Stimulated activated CD8-positive, alpha-beta memory T cell treated with anti-CD3 and anti-CD28 coated beads, Interleukin-4, amount 100 ng/mL, for 4 hours (primary cell): ENCODE data around the gene HSD3B7.

Source experiments
- DNase-seq, 2 donors: peaks; one replicate each; pipeline ENCODE4 v3.0.0-alpha.2; 2020; ENCODE audit warnings: low read depth in 2 of 2, low spot score in 1 of 2

HSD3B7 gene

DNA sequence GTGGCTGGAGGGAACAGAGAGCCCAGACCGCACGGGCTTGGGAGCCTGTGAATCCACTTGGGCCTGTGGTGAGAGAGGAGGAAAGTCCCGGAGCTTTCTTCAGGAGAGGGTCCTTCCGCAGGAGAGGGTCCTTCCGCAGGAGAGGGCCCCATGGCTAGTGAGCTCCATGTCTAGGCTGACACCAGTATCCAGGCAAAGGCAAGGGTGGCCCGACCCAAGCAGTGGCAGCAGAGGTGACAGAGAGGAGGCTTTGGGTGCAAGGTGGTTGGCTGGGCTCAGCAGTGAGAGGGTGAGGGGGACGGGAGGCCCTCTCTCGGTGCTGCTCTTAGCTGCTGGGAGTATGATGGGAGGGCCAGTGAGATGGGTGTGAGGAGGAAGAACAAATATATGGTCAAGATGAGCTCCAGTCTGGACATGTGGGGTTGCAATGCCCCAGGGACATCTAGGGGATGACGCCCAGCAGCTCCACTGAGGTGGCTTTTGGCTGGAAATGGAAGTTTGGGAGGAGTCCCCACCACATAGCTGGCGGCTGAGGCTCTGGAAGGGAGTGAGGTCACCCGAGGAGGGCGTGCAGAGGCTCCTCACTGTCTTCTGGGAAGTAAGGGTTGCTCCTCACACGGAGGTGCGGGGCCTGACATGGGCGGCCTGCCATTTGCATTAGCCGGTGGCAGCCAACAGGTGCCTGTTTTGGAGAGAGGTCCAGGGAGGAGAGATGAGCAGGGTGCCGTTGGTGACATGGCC lies 2.3 kb upstream of the HSD3B7 start:
- DNase-seq, result no peak

DNA sequence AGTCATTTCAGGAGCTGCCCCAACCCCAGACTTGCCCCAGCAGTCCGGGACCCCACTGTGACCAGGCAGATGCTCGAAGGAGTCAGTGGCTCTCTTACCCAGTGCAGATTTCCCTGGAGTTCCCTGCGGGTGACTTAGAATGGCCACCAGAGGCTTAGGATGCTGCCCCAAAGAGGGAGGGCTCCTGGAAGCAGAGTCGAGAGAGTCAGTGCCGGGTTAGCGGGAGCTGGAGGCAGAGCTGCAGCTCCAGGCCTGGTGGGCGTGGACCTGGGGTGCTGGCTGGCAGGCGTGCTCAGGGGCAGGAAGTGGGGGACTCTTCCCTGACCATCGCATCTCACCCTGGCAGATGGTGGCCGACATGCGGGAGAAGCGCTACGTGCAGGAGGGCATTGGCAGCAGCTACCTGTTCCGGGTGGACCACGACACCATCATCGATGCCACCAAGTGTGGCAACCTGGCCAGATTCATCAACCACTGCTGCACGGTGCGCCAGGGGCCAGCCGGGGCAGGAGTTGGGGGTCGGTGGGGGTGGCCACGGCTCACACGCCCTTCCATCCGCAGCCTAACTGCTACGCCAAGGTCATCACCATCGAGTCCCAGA lies 1.6 kb upstream of the HSD3B7 start:
- DNase-seq, result no peak

DNA sequence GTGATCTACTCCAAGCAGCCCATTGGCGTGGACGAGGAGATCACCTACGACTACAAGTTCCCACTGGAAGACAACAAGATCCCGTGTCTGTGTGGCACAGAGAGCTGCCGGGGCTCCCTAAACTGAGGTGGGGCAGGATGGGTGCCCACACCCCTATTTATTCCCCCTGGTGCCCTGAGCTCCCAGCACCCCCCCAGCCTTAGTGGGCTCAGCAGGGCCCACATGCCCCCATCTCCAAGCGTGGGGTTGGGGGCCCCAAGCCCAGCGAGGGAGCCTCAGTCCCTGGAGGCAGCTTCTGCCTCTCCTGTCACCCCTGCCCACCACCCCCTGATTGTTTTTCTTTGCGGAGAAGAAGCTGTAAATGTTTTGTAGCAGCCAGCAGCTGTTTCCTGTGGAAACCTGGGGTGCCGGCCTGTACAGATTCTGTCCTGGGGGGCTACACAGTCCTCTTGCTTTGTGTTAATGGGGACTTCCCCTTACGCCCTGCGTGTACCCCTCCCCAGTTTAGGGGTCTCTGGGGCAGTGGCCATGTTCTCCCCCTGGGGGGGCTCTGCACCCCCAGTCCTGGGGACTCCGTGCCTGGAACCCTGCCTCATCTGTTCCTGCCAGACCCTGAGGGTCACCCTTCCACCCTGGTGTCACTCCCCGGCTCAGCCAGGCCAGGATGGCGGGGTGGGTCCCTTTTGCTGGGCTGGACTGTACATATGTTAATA lies 953 bp upstream of the HSD3B7 start:
- DNase-seq, result no peak

DNA sequence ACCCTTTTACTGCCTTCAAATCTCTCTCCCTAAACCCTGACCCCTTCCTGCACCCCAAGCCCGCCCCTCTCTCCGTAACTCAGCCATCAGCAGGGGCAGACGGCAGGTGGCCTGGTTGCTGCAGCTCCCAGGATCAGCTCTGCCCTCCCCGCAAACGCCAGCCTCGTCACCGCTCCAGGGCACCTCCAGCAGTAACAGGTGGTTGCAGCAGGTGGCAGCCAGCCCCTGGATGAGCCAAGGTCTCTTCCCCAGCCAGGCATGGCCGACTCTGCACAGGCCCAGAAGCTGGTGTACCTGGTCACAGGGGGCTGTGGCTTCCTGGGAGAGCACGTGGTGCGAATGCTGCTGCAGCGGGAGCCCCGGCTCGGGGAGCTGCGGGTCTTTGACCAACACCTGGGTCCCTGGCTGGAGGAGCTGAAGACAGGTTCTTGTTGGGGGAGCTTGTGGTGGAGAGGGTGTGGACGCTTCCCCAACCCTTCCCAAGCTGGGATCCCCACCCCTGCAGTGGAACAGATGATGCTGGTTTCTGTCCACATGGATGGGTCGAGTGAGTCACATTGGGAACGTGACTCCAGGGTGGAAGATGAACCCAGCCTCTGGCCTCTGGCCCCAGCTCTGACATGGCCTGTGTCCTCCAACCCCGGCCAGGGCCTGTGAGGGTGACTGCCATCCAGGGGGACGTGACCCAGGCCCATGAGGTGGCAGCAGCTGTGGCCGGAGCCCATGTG lies 558 bp downstream of the HSD3B7 start:
- DNase-seq, result no peak

DNA sequence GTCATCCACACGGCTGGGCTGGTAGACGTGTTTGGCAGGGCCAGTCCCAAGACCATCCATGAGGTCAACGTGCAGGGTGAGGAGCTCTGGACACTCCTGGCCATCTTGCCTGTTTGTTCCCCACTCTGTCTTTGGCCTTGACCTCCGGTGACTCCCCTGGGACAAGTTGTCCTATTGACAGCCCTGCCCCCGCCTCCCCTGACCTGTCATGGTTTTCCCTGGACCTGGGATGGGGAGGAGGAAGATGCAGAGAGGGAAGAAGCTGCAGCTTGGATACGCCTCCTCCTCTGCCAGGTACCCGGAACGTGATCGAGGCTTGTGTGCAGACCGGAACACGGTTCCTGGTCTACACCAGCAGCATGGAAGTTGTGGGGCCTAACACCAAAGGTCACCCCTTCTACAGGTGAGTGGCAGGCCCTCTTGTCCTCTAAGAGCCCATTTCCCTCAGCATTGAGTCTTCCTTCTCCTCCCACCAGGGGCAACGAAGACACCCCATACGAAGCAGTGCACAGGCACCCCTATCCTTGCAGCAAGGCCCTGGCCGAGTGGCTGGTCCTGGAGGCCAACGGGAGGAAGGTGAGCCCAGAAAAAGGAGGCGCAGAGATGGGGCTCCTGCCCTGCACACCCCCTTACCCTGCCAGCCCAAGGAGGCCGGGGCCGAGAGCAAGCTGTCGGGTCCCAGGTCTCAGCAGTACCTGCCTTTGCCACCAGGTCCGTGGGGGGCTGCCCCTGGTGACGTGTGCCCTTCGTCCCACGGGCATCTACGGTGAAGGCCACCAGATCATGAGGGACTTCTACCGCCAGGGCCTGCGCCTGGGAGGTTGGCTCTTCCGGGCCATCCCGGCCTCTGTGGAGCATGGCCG lies 1.4 kb downstream of the HSD3B7 start:
- no peak for DNase-seq

DNA sequence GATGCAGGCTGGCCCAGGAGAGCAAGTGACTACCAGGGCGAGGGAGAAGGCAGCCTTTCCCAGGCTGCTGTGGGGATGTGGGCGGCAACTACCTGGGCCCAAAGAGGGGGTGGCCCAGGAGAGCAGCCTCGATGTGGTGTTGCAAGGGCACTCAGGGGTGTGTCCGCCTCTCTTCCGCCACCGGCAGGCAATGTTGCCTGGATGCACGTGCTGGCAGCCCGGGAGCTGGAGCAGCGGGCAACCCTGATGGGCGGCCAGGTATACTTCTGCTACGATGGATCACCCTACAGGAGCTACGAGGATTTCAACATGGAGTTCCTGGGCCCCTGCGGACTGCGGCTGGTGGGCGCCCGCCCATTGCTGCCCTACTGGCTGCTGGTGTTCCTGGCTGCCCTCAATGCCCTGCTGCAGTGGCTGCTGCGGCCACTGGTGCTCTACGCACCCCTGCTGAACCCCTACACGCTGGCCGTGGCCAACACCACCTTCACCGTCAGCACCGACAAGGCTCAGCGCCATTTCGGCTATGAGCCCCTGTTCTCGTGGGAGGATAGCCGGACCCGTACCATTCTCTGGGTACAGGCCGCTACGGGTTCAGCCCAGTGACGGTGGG lies 2.7 kb downstream of the HSD3B7 start:
- DNase-seq, result no peak

DNA sequence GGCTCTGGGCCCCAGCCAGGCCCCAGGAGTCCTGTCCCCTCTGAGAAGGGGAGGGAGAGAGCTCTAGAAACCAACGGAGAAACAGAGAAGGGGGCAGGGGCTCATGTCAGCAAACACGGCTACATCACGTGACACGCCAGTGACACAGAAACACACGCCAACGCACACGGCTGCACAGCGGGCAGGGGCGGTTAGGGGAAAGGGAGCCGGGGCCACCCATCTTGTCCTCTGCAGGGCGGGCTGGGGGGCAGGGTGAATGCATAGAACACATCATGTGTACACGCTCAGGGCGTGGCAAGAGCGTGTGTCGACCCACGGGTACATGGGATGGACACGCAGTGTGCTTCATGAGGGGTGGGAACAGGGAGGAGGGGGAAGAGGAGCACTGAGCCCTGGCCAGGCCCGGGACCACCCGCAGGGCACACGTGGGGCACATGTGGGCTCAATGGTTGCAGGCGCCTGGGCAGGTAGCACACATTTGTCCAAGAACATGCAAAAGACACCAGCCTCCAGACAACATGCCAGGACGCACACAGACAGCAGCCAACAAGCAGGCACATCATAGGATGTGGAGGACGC lies 4.6 kb downstream of the HSD3B7 start:
- no peak for DNase-seq

DNA sequence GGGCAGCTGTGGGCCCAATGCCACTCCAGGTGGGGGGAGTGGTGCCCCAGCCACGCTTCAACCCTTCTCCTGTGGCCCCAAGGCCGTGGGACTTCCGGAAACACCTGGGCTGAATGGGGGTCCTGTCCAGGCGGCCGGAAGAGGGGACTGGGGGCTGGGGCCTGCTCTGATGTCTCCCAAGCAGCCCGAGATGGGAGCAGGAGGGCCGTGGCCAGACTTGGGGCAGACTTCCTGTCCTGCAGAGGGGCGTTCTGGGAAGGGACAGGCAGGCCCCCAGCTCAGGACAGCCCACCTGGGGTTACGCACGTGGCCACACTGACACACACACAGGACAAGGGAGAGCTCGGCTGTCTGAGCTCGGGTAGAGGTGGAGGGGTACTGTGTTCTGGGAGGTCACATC lies 5.1 kb downstream of the HSD3B7 start:
- DNase-seq, result no peak

DNA sequence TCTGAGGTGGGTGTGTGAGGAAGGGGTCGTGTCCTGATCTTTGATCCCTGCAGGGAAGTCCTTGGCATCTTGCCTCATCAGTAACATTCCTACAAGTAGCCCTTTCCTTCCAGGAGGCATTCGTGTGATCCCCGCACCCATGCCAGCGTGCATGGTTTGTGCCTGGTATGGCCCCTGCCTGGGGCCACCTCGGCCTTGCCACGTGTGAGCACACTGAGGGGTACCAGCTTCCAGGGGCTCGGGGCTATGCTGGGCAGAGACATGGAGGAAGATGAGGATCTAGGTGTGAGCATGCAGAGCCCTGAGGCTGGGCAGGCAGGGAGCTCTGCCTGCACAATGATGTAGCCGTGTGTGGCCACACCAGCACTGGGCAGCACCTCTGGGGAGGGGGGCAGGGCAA lies 6.0 kb downstream of the HSD3B7 start:
- DNase-seq, result no peak

DNA sequence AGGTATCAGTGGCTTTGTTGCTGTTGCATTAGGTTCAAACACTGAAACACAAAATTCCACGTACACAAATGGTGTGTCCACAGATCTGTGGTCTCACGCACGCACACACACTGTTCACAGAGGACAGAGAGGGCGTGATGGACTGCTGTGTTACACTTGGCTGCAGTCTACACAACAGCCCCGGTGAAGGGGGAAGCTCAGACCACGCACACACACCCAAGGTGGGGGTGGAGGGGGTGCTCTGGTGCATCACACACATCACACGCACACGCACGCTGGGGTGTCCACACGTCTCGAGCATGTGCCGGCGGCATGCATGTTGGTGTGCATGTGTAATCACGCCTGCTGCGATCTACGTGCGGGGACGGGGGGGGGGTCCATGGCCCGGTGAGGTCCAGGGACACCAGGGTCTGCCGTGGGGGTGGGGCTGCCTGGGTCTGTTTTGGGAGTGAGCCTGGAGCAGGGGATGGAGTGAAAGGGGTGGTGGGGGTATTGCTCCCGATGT lies 7.3 kb downstream of the HSD3B7 start:
- no peak for DNase-seq

DNA sequence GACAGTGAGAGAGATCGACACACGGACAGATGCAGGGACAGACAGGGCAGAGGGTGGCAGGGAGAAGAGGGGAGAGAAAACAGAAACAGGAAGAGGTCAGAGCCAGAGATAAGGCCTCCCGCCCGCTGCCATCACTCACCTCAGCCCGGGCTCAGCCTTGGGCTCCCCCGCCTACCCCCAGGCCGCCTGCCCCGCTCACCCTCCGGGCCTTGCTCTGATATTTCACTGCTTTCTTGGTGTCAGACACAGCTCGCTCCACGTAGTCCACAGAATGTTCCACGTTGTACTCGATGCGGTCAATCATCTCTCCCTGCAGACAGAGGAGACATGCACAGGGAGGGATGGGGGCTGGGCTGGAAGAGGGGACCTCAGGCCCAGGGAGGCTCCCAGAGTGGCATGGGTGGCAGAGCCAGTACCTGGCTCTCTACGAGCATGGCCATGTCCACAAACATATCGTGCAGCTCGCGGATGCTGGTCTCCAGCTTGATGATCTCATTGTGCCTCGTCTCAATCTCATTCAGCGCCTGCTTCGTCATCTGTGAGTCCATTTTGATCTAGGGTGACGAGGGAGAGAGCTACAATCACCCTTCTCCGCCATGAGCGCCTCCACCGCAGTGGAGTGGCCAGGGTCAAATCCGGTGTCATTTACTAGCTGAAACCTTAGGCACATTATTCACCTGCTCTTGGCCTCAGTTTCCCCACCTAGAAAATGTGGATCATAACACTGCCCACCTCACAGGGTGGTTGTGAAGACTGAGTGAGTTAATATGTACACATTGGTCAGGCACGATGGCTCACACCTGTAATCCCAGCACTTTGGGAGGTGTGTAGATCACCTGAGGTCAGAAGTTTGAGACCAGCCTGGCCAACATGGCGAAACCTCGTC lies 8.2 kb downstream of the HSD3B7 start:
- no peak for DNase-seq

DNA sequence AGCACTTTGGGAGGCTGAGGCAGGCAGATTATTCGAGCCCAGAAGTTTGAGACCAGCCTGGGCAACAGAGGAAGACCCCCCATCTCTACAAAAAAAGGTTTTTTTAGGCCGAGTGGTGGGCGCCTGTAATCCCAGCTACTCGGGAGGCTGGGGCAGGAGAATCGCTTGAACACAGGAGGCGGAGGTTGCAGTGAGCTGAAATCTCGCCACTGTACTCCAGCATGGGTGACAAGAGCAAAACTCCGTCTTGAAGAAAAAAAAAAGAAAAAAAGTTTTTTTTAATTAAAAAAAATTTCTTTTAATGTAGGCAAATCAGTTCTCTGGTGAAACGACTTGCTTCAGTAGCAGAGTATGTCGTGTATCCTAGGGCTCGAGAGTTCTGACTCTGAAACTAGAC lies 10.9 kb downstream of the HSD3B7 start:
- no peak for DNase-seq

DNA sequence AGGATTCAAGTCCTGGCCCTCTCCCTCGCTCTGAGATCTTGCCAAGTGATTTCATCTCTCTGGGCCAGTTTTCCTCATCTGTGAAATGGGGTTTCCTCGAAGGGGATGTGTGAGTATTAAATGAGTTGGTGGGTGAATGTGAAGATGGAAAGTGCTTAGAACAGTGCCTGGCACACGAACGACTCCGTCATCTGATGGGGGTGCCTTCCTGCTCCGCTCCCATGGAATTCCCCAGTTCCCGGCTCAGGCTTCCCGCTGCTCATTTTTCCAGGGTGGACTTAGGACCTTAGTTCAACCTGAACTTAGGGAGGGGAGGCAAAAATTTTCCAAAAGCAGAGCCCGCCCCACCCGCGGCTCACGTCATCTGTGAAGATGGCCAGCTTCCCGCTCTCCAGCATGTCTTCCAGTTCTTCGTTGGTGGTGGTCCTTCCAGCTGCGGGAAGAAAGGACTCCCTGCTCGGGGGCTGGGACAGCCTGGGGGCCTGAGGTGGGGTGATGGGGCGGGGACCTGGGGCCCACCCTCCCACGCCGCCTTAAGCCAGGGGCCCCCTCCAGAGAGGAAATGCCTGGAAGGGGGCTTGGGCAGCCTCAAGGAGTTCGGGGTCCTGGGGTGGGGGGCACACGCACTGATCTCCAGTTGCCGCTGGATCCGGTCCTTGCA lies 11.4 kb downstream of the HSD3B7 start:
- DNase-seq, result no peak

DNA sequence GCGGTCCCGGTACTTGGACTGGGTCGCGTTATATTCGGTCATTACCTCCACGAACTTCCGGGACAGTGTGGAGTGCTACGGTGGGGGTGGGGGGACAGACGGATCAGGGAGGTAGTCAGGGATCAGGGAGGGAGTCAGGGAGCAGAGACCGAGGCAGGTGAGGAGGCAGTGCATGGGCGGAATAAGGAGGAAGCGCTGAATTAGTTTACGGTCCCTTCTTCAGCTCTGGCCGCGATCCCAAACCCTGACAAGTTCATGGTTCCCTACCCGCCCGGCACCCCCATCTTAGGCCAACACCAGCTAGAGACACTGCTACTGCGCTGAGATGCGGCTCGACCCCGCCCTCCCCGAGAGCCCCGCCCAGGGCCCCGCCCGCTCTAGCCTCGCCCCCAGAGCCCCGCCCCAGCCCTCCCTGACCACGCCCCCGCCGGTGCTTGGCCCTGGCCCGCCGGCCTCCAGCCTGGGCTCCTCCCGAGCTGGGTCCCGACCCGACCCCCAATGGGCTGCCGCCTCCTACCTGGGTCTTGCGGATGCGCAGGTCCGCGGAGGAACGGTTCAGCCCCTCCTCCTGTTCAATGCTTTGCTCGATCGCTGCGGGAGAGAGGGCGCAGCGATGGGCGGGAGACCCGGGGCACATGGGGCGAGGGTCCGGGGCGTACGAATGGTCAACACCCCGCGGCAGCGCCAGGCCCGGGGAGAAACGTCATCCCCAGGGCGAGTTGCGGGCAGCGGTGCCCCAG lies 12.1 kb downstream of the HSD3B7 start:
- DNase-seq, result peak; percentile 53 to 65

DNA sequence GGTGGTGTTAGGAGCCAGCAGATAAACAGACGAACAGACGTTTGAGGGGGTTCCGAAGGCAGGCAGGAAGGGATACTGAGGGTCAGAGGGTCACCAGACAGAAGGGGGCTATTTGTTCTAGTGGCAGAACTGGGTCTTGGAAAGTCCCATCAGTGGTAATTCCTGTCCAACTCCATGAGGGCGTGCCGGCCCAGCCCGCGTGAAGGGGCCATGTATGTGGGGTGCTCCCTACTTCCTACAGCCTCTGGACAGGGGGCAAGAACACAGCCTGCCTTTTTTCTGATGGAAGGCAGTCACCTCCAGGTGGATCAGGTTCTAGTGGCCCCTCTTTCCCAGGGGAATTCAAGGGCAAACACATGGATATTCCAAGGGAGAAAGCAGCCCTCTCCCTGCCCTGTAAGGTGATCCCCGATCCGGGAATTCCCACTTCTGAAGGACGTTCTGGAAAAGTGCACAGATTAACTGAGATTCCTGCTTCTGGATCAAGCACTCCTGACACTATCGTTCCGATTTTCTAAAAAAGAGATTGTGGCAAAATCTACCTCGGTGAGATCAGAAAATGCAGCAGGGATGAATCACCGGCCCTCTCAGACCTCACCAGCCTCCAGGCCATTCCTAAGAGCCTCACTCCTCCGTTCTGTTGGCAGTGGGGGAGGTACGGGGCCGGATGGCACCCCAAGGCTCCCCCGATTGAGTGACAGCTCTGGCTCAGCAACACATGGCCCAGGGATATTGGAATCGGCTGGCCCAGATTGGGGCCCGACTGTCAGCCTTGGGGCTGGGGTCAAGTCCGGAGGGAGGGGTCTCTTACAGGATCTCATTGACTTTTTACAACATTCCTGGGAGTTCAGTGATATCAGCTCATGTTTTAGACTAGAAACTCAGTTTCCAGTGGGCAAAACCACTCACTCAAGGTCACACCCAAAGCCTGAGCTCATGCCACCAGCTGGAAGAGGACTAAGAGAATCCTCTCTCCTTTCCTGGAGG lies 13.0 kb downstream of the HSD3B7 start:
- DNase-seq, result no peak
